ENCODE data around the gene C1QTNF5.
A peak's percentile ranks its signal among the peaks of the same experiment; 100 is the strongest.

Gene C1QTNF5

GRCh38 chr11:119334174-119334930 lies 6.3 kb downstream of the C1QTNF5 start, which contains the start of gene RNF26:
Gene RNF26, plus strand, starts transcription at chr11:119334527. Its CDS starts 596 bp downstream, at chr11:119335123.
- peak within 1 kb of the TSS; percentile 99 for H3K4me3 ChIP-seq (ENCODE audit: low read depth, low read length)
- TF ChIP-seq CTCF (IDR thresholded peaks at IDR 0.05; ENCODE audit: low read depth, low read length, missing control alignments): no peak
- DNase-seq (ENCODE audit: low read depth): peak; percentile 97

- DNase-seq (ENCODE audit: low read depth): no peak
- TF ChIP-seq CTCF (IDR thresholded peaks at IDR 0.05; ENCODE audit: low read depth, low read length, missing control alignments): no peak
Observed at GRCh38 chr11:119332111-119332765, 8.4 kb downstream of the C1QTNF5 start.

GRCh38 chr11:119330237-119330636 lies 10.4 kb downstream of the C1QTNF5 start:
- H3K4me3 ChIP-seq (ENCODE audit: low read depth, low read length): no peak overlapping the region
- TF ChIP-seq CTCF (IDR thresholded peaks at IDR 0.05; ENCODE audit: low read depth, low read length, missing control alignments): no peak
- no peak for DNase-seq (ENCODE audit: low read depth)

More at GRCh38 chr11:119332111-119332765, 8.4 kb downstream of the C1QTNF5 start:
- no peak overlapping the region for H3K4me3 ChIP-seq (ENCODE audit: low read depth, low read length)

GRCh38 chr11:119329320-119329719 lies 11.4 kb downstream of the C1QTNF5 start:
- H3K4me3 ChIP-seq (ENCODE audit: low read depth, low read length): no peak overlapping the region
- DNase-seq (ENCODE audit: low read depth): no peak
- TF ChIP-seq CTCF (IDR thresholded peaks at IDR 0.05; ENCODE audit: low read depth, low read length, missing control alignments): no peak

- no peak for TF ChIP-seq CTCF (IDR thresholded peaks at IDR 0.05; ENCODE audit: low read depth, low read length, missing control alignments)
- H3K4me3 ChIP-seq (ENCODE audit: low read depth, low read length): no peak overlapping the region
- DNase-seq (ENCODE audit: low read depth): no peak
Observed at GRCh38 chr11:119324189-119324588, 16.5 kb downstream of the C1QTNF5 start.

- DNase-seq (ENCODE audit: low read depth): no peak
- no peak overlapping the region for H3K4me3 ChIP-seq (ENCODE audit: low read depth, low read length)
- TF ChIP-seq CTCF (IDR thresholded peaks at IDR 0.05; ENCODE audit: low read depth, low read length, missing control alignments): peak; percentile 77
Observed at GRCh38 chr11:119323532-119324033, 17.1 kb downstream of the C1QTNF5 start.
